Measurements from ENCODE around the gene GSTCD.
"Not testable (repeated sequence)": the region's sequence is repeated elsewhere in the genome, so short reads cannot be mapped to it uniquely, and the experiment has no call there.

The GSTCD gene

DNA sequence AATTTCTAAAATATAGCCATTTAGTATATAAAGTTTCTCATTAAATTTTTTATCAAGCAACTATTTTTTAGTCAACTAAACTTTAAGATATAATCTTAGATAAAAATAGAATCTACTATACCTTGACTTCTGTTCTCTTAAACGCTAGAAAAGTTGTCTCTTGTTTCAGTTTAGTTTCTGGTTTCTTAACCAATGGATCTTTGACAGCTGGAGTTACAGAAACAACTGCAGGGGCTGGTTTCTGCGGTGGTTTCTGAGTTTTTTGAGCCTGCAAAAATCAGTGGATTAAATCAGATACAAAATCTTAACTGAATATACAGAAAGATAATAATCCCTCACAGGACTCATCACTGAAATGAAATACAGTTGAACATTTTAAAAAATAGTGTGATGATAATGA, 22.0 kb upstream of the GSTCD start:
- Histone ChIP-seq H3K27me3 (ENCODE audit: control insufficient read depth, insufficient read depth, low read length) (no peaks in the 10 kb centered on the region), H3K9me3 (ENCODE audit: control insufficient read depth, insufficient read depth, low read depth, low read length) (no peaks in the 10 kb centered on the region), H3K4me1 (ENCODE audit: control insufficient read depth, insufficient read depth, low read length) (no peaks in the 10 kb centered on the region), H3K4me3 (ENCODE audit: low read depth, low read length) (no peak overlapping the region), H3K9ac (ENCODE audit: low read length) (no peak overlapping the region), H3K36me3 (ENCODE audit: control insufficient read depth, insufficient read depth, low read length) (peaks cover 26% of the 10 kb centered on the region), H3K27ac (ENCODE audit: low read depth, low read length) (no peak overlapping the region)

DNA sequence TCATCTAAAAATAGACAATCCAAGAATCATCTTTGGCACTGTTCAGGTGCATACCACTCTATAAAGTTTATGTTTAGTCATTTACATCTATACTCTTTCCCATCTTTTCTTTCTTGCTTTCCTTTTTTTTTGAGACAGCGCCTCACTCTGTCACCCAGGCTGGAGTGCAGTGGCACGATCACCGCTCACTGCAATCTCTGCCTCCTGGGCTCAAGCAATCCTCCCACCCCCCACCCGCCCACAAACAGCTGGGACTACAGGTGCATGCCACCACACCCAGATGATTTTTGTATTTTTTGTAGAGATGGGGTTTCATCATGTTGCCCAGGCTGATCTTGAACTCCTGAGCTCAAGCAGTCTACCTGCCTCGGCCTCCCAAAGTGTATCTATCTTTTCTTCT, 13.8 kb upstream of the GSTCD start:
- H3K9me3 ChIP-seq (ENCODE audit: control insufficient read depth, insufficient read depth, low read depth, low read length); H3K4me3 ChIP-seq (ENCODE audit: low read depth, low read length); H3K9ac ChIP-seq (ENCODE audit: low read length); H3K27ac ChIP-seq (ENCODE audit: low read depth, low read length); H3K4me1 ChIP-seq (ENCODE audit: control insufficient read depth, insufficient read depth, low read length); H3K27me3 ChIP-seq (ENCODE audit: control insufficient read depth, insufficient read depth, low read length): not testable (repeated sequence)
- H3K36me3 ChIP-seq (ENCODE audit: control insufficient read depth, insufficient read depth, low read length), result peaks cover 25% of the 10 kb centered on the region

DNA sequence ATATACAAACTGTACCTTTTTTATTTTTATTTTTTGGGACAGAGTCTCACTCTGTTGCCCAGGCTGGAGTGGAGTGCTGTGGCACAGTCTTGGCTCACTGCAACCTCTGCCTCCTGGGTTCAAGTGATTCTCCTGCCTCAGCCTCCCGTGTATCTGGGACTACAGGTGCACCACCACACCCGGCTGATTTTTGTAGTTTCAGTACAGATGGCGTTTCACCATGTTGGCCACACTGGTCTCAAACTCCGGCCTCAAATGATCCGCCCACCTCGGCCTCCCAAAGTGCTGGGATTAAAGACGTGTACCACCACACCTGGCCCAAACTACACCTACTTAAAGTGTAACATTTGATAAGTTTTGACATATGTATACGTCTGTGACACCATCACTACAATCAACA, 12.8 kb upstream of the GSTCD start:
- H3K4me3 ChIP-seq (ENCODE audit: low read depth, low read length); H3K9me3 ChIP-seq (ENCODE audit: control insufficient read depth, insufficient read depth, low read depth, low read length); H3K4me1 ChIP-seq (ENCODE audit: control insufficient read depth, insufficient read depth, low read length); H3K9ac ChIP-seq (ENCODE audit: low read length); H3K27ac ChIP-seq (ENCODE audit: low read depth, low read length); H3K27me3 ChIP-seq (ENCODE audit: control insufficient read depth, insufficient read depth, low read length): not testable (repeated sequence)
- H3K36me3 ChIP-seq (ENCODE audit: control insufficient read depth, insufficient read depth, low read length), result peaks cover 25% of the 10 kb centered on the region

DNA sequence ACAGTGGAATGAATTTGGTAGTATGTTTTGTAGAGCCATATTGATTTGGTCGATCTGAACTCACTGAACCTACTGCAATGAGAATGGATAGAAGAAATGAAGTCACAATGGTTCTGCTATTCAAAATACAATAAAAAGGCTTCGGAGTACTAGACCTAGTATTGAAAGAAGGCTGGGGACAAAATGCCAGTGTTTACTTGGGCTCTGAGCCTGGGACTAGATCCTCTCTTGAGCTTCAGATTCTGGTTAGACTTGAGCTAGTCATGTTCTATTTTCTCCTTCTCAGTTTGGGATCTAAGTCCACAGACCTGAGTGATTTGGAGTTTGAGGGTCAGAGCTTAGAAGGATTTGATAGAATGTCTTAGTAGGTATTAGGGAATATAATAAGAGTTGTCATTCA, 10.0 kb upstream of the GSTCD start:
- Histone ChIP-seq H3K36me3 (ENCODE audit: control insufficient read depth, insufficient read depth, low read length) (peaks cover 10% of the 10 kb centered on the region), H3K27me3 (ENCODE audit: control insufficient read depth, insufficient read depth, low read length) (no peaks in the 10 kb centered on the region), H3K9ac (ENCODE audit: low read length) (no peak overlapping the region), H3K27ac (ENCODE audit: low read depth, low read length) (no peak overlapping the region), H3K4me1 (ENCODE audit: control insufficient read depth, insufficient read depth, low read length) (no peaks in the 10 kb centered on the region), H3K4me3 (ENCODE audit: low read depth, low read length) (no peak overlapping the region), H3K9me3 (ENCODE audit: control insufficient read depth, insufficient read depth, low read depth, low read length) (no peaks in the 10 kb centered on the region)

DNA sequence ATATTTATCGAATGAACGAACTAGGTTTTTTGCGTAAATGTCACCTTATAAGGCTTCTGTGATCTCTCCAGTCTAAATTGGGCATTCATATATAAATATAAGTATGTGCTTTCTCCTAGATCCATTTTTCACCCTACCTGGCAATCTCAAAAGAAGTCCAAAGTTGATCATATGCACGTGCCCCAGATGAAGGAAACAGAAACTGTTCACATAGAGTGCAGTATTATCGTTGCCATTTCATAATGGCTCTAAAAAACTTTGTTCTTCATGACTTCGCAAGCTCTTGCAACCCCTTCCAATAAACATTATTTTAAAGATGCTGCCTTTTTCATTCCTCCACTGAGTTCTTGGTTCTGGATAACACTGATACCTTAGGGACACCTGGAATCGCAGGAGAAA, 803 bp upstream of the GSTCD start:
- H3K27ac ChIP-seq (ENCODE audit: low read depth, low read length), result no peak overlapping the region
- H3K36me3 ChIP-seq (ENCODE audit: control insufficient read depth, insufficient read depth, low read length), result no peaks in the 10 kb centered on the region
- peak overlapping the region; percentile 90 for H3K4me3 ChIP-seq (ENCODE audit: low read depth, low read length)
- H3K4me1 ChIP-seq (ENCODE audit: control insufficient read depth, insufficient read depth, low read length), result peaks cover 7% of the 10 kb centered on the region; the same call in 1 of the 2 replicates
- H3K9me3 ChIP-seq (ENCODE audit: control insufficient read depth, insufficient read depth, low read depth, low read length), result no peaks in the 10 kb centered on the region
- H3K27me3 ChIP-seq (ENCODE audit: control insufficient read depth, insufficient read depth, low read length), result no peaks in the 10 kb centered on the region
- H3K9ac ChIP-seq (ENCODE audit: low read length), result peak overlapping the region; percentile 90

DNA sequence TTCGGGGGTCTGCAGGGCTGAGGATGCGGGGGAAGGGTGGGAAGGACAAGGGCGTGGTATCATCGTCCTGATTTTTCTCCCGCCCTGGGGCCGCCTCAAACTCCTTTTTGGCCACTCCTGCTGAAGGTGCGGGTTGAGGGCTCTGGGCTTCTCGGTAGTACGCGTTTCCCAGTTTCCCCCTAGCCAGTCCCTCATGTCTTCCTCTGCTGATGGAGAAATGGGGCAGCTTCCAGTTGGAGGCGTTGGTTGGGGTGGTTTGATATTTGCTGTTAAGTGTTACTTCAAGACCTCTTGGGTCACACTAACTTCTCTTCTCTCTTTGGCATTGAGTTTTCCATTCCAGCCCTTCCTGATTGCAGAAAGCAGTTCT, 482 bp downstream of the GSTCD start:
- peak overlapping the region; percentile 80 for H3K27ac ChIP-seq (ENCODE audit: low read depth, low read length)
- H3K27me3 ChIP-seq (ENCODE audit: control insufficient read depth, insufficient read depth, low read length), result no peaks in the 10 kb centered on the region
- H3K9ac ChIP-seq (ENCODE audit: low read length), result peak overlapping the region; percentile 90

DNA sequence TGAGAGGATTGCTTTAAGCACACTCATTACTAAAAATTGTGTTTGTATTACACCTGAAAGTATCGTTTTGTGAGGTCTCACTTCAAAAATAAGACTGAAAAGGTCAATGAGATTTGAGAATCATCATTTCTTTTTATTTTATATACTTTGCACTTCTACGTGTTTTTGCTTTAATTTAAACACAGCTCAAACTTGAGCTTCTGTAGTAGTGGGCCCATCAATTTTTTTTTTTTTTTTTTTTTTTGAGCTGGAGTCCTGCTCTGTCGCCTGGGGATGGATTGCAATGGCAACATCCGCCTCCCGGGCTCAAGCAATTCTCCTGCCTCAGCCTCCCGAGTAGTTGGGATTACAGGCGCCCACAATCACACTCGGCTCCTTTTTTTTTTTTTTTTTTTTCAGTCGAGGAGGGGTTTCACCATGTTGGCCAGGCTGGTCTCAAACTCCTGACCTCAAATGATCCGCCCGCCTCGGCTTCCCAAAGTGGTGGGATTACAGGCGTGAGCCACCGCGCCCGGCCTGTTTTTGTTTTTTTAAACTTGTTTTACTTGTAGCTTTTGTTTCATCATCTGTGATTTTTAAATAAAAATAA, 1.5 kb downstream of the GSTCD start:
- Histone ChIP-seq H3K4me3 (ENCODE audit: low read depth, low read length) (peak overlapping the region; percentile 90), H3K4me1 (ENCODE audit: control insufficient read depth, insufficient read depth, low read length) (peaks cover 7% of the 10 kb centered on the region; the same call in 1 of the 2 replicates), H3K27me3 (ENCODE audit: control insufficient read depth, insufficient read depth, low read length) (no peaks in the 10 kb centered on the region), H3K9me3 (ENCODE audit: control insufficient read depth, insufficient read depth, low read depth, low read length) (no peaks in the 10 kb centered on the region), H3K9ac (ENCODE audit: low read length) (no peak overlapping the region), H3K36me3 (ENCODE audit: control insufficient read depth, insufficient read depth, low read length) (no peaks in the 10 kb centered on the region), H3K27ac (ENCODE audit: low read depth, low read length) (no peak overlapping the region)

More for the DNA sequence above, 482 bp downstream of the GSTCD start:
- no peaks in the 10 kb centered on the region for H3K36me3 ChIP-seq (ENCODE audit: control insufficient read depth, insufficient read depth, low read length)
- H3K9me3 ChIP-seq (ENCODE audit: control insufficient read depth, insufficient read depth, low read depth, low read length), result no peaks in the 10 kb centered on the region
- H3K4me1 ChIP-seq (ENCODE audit: control insufficient read depth, insufficient read depth, low read length), result peaks cover 7% of the 10 kb centered on the region; the same call in 1 of the 2 replicates
- peak overlapping the region; percentile 90 for H3K4me3 ChIP-seq (ENCODE audit: low read depth, low read length)

DNA sequence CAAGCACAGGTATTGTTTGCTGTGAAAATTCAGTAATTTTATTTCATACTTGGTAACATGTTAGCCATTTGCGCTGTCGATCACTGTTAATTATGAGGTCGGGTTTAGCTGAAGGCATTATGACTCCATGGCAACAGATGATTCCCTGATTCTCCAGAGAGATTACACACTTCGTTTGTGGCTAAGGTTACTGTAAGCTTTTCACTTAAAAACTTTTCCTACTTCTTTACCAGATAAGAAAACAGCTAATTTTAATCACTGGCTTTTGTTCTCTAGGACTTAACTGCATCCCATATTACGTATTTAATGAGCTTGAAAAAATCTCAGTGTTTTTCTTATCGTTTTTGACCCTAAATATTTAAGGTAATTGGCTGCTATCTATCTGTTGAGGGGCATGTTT, 2.1 kb downstream of the GSTCD start:
- Histone ChIP-seq H3K4me1 (ENCODE audit: control insufficient read depth, insufficient read depth, low read length) (peaks cover 7% of the 10 kb centered on the region; the same call in 1 of the 2 replicates), H3K27ac (ENCODE audit: low read depth, low read length) (no peak overlapping the region), H3K27me3 (ENCODE audit: control insufficient read depth, insufficient read depth, low read length) (no peaks in the 10 kb centered on the region), H3K9ac (ENCODE audit: low read length) (no peak overlapping the region), H3K9me3 (ENCODE audit: control insufficient read depth, insufficient read depth, low read depth, low read length) (no peaks in the 10 kb centered on the region), H3K36me3 (ENCODE audit: control insufficient read depth, insufficient read depth, low read length) (no peaks in the 10 kb centered on the region), H3K4me3 (ENCODE audit: low read depth, low read length) (0 out of 2 replicates have a peak overlapping the region, but pooled peaks have one; percentile 90)

DNA sequence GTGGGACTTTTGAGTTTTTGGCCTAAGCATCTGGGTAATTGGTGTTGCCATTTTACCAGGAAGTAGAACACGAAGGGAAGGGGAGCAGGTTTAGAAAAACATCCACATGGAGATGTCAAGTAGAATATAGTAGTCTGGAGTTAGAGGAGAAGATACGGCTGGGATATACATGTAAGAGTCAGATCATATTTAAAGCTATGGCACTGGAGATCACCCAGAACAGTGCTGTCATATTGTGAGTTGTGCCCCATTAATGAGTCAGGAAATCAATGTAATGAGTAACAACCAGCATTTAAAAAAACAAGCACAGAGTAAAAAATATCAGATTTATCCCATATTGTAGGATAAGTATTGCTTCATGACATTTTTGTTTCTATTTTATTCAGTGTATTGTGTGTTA, 4.2 kb downstream of the GSTCD start:
- Histone ChIP-seq H3K27ac (ENCODE audit: low read depth, low read length) (no peak overlapping the region), H3K4me1 (ENCODE audit: control insufficient read depth, insufficient read depth, low read length) (0 out of 2 replicates have a peak, but pooled peaks cover 4% of the 10 kb centered on the region)

DNA sequence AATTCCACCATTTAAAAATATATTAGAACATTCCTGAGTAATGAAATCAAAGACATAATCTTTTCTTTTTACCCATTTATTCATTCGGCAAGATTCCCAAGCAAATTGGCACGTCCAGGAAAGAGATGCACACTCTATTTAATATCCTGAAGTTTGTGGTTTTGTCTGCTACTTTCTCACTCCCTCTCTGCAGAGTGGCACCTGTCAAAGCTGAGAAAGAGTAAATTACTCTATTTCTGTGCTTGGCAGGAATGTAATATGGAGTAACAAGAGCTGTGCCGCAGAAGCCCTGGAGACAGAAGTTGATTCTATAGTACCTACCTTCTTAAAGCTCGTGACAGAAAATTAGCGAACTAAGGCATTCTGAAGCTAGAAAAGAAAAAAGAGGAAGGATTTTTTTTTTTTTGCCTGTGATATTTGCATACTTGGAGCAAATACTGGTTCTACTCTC, 5.5 kb downstream of the GSTCD start:
- peaks cover 8% of the 10 kb centered on the region for H3K9me3 ChIP-seq (ENCODE audit: control insufficient read depth, insufficient read depth, low read depth, low read length)
- no peak overlapping the region for H3K9ac ChIP-seq (ENCODE audit: low read length)
- 0 out of 2 replicates have a peak, but pooled peaks cover 4% of the 10 kb centered on the region for H3K4me1 ChIP-seq (ENCODE audit: control insufficient read depth, insufficient read depth, low read length)
- no peak overlapping the region for H3K27ac ChIP-seq (ENCODE audit: low read depth, low read length)
- H3K4me3 ChIP-seq (ENCODE audit: low read depth, low read length), result no peak overlapping the region
- H3K36me3 ChIP-seq (ENCODE audit: control insufficient read depth, insufficient read depth, low read length), result peaks cover 5% of the 10 kb centered on the region
- no peaks in the 10 kb centered on the region for H3K27me3 ChIP-seq (ENCODE audit: control insufficient read depth, insufficient read depth, low read length)

More for the DNA sequence above, 4.2 kb downstream of the GSTCD start:
- peaks cover 3% of the 10 kb centered on the region for H3K36me3 ChIP-seq (ENCODE audit: control insufficient read depth, insufficient read depth, low read length)
- H3K27me3 ChIP-seq (ENCODE audit: control insufficient read depth, insufficient read depth, low read length), result no peaks in the 10 kb centered on the region
- peaks cover 8% of the 10 kb centered on the region for H3K9me3 ChIP-seq (ENCODE audit: control insufficient read depth, insufficient read depth, low read depth, low read length)
- H3K9ac ChIP-seq (ENCODE audit: low read length), result no peak overlapping the region
- H3K4me3 ChIP-seq (ENCODE audit: low read depth, low read length), result no peak overlapping the region

DNA sequence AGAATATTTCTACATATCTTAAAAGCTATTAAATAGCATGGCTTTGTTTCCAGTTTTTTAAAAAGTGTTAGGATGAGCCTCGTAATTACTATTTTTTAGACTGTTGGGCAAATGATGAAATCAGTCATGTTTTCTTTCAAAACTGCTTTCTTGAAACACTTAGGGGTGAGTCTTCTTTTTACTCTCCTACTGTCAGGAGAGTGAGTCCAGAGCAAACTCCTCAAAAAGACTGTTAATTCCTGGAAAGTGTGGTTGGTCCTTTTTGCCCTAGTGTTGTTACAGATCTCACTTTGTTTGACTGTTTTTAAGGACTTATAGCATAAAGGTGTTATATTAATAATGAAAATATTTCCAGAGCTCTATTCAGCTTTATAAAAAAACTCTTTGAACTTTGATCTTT, 6.3 kb downstream of the GSTCD start:
- Histone ChIP-seq H3K9ac (ENCODE audit: low read length) (no peak overlapping the region), H3K4me1 (ENCODE audit: control insufficient read depth, insufficient read depth, low read length) (0 out of 2 replicates have a peak, but pooled peaks cover under 1% of the 10 kb centered on the region), H3K4me3 (ENCODE audit: low read depth, low read length) (no peak overlapping the region), H3K9me3 (ENCODE audit: control insufficient read depth, insufficient read depth, low read depth, low read length) (peaks cover 8% of the 10 kb centered on the region), H3K27me3 (ENCODE audit: control insufficient read depth, insufficient read depth, low read length) (no peaks in the 10 kb centered on the region), H3K27ac (ENCODE audit: low read depth, low read length) (no peak overlapping the region), H3K36me3 (ENCODE audit: control insufficient read depth, insufficient read depth, low read length) (peaks cover 10% of the 10 kb centered on the region)

Measured in HUES6 (cell line).